Activated effector memory CD4-positive, alpha-beta T cell treated with anti-CD3 and anti-CD28 coated beads, Interleukin-2, amount 50 U/mL, for 16 hours (primary cell): ENCODE results near the gene NKD1.

Experiments
- DNase-seq: peaks from one replicate; pipeline ENCODE4 v3.0.0-alpha.2; 2020

NKD1 gene

DNA sequence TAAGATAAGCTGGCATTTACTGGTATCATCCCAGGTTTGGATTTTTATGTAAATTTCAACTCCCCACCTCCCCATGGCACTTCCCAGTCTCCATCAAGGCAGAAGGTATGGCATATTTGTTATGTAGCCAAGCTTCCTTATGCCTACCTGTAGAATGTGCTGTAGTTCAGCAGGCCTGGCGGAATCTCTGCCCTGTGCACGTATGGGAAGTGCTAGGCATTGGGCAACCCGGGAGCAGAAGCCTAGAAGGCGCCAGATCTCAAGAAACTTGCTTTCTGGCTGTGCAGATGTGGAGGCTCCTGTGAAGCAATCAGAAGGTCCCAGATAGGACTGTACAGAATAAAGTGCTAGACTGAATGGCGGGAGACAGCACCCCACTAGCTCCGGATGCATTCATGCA is 68.2 kb downstream of the NKD1 start:
- no peak for DNase-seq

DNA sequence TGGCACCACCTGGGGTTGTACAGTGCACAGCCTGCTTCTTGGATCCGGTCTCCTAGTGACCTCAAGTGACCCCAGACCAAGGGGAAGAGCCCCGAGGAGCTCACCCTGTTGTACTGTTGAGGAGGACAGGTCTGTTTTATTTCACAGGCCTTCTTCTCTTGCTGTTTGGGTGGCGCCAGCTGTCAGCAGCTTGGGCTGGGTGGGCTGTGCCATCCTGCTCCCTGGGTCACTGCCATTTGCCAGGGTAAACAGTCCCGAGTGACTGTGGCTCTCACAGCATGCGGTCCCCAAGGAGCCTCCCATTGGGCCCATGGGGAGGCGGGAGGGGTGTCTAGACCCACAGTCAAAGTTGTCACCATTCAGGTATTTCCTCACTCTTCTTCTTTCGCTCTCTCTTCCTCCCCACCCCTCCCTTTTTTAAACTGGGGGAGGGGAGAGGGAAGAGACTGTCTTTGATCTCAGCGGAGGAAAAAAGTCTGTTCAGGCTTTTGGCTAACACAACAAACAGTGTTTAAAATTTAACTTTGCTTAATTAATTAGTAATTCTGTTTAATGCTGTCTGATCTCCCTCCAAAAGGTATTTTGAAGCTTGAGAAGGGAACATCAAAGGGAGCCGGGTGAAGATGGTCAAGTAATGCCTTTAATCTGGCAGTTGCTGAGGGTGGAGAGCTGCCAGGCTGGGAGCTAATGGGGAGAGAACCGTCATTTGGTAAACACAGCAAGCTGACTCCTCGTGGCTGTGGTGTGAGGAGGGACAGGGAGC is 68.9 kb downstream of the NKD1 start:
- DNase-seq, result no peak

DNA sequence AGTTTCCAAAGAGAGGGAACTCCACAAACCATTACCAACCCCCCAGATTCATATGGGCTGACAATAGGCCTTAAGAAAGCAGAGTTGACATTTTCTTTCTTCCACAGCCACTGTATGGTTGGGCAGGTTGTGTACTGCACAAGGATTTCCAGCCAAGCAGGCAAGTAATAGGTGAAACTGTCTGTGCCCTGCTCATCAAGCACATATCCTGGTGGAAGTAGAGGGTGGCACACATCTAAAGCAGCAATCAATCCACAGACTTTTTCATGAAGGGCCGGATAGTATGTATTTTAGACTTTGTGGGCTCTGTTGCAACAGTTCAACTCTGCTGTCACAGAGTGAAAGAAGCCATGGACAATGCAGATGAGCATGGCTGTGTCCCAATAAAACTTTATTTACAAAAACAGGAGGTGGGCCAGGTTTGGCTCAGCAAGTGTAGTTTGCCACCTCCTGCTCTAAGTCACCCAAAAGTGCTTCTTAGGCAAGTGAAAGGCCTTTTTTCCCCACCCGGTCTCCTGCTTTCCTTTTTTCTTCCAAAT is 69.5 kb downstream of the NKD1 start:
- no peak for DNase-seq

DNA sequence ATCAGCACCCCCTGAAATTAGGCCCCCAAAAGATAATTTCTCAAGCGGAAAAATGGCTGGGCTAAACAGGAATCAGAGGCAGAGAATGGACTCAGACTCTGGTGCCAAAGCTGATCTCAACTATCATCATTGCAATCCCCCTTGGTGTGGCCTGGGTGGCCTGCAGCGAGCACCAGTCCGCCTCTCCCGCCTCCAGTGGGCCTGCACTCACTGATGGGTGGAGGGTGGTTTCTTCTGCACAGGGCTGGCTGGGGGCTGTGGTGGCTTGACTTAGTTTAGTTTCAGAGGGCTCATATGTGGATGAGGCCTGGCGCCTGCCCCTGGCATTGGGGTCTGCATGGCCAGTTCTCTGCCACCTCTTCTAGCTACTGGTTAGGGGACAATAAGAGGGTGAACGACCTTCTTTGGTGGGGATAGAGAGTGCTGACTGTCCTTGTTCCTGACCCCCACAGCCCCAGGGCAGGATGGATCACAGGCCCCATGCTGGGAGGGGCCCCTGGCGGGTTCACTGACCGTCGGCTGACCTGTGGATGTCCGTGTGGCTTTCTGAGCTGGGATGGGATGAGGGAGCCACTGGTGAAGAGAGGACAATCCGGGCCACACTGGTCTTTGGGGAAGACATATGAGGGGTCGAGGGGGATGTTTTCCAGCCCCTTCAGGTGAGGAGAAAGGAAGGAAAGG is 70.2 kb downstream of the NKD1 start:
- no peak for DNase-seq

DNA sequence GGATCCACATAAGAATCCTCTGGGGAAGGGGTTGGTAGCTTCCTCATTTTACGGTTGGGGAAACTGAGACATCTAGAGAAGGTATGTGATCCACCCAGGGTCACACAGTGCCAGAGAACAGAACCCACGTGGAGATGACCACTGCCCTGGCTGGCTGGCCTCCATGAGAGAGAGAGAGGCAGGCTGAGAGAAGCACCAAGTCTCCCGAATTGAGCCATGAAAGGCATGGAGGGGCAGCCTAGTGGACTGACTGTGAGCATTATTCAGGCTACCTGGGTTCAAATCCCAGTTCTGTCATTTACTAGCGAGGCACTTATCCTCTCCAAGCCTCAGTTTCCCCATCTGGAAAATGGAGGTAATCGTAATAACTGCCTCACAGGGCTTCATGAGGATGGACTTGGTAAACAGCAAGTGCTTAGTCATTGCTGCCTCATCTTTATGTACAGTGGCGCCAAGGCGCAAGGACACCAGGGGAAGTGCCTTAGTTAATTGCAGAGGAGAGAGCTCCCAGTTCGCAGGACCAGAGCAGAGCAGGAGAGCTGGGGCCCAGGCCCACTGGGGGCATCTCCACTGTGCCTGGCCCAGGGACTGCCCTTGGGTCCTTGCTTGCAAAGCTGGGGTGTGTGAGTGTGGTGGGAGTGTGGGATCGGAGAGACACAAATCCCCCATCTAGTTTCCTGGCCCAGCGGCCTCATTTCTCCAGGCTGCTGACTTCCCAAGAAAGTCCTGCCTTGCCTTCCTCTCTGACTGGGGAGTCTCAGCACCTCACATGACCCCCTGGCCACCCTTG is 71.7 kb downstream of the NKD1 start:
- no peak for DNase-seq

DNA sequence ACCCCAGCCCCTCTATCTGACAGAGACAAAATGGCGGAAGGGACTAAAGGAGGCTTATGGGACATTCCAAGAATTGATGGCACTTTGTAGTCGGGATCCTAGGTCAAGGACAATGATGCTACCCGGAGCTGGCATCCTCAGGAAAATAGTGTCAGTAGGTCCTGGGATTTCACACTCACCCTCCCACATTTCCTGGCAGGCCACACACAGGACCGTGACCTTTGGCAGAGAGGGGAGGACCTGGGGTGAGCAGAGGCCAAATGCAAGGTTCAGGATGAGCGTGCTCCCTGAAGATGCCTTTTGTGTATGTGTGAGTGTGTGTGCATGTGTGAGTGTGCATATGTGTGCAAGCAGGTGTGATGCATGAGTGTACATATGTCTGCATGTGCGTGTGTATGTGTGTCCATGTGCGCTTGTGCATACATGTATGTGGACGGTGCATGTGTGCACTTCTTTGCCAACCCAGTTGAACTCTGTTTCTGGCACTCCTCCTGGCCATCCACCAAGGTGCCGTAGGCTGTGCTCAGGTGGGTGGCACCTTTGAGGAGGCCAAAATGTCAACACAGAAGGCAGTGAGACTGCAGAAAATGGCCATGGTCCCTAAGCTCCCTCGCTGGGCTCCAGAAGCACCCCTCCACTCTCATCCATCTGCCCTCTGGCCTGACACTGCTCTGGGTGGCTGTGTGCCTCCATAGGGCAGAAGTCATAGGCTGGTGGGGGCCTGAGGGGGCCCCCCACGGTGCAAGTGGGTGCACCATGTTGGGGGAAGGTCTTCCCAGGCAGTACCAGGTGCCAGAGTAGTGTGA is 72.7 kb downstream of the NKD1 start:
- DNase-seq, result no peak

DNA sequence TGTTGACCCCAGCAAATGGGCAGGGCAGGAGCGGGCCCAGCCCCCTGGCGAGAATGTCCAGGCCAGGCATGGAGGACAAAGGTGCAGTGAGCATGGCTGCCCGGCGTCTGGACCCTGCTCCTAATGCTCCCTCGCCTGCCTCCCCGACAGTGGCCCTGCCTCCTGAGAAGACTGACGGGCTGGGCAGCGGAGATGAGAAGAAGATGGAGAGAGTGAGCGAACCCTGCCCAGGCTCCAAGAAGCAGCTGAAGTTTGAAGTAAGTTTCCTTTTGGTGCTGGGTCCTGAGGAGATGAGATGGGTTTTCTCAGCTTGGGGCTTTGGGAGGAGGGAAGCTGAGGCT is 73.2 kb downstream of the NKD1 start:
- DNase-seq, result no peak

DNA sequence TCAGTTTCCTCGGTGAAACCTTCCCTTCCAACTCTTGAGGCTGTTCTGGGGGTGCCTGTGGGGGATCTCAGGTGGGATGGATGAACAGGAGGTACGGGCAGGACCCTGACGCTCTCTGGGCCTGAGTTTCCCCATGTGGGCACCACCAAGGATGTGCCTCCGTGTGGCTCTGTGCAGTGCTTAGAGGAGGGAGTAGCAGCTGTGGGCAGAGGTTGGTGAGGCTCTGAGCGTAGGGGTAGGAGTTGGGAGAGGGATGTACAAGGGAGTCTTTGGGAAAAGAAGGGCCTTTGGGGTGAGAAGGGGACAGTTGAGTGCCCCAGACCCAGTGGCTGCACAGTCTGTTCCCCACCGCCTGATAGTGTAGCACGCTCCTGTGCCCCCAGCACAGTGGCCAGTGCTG is 73.8 kb downstream of the NKD1 start:
- DNase-seq, result no peak

DNA sequence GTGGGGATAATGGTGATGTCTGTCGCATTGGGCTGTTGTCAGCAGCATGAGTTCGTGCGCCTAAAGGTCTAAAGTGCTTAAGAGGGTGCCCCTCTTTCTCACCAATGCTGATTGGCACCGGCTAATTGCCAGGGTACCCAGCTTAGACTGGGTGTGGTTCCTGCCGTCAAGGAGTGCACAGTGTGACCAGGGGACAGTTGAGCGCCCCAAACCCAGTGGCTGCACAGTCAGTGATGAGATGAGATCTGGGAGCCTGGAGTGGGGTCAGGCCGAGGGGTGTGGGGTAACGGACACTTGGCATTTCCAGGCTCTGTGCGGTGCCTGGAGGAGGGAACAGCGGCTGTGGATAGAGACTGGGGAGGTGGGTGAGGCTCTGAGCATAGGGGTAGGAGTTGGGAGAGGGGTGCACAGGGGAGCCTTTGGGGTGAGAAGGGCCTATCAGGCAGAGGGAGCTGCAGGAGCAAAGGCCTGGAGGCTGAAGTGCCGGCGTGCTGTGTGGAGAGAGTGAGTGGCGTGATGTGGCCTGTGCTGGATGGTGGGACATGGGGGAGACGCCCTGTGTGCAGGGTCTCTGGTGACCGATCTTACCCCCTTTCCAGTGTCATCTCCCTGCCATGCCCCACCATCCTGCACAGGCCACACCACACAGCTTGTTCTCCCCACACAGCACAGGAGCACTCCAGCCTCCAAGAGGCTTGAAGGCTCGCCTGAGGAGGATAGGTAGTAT is 74.6 kb downstream of the NKD1 start:
- no peak for DNase-seq

DNA sequence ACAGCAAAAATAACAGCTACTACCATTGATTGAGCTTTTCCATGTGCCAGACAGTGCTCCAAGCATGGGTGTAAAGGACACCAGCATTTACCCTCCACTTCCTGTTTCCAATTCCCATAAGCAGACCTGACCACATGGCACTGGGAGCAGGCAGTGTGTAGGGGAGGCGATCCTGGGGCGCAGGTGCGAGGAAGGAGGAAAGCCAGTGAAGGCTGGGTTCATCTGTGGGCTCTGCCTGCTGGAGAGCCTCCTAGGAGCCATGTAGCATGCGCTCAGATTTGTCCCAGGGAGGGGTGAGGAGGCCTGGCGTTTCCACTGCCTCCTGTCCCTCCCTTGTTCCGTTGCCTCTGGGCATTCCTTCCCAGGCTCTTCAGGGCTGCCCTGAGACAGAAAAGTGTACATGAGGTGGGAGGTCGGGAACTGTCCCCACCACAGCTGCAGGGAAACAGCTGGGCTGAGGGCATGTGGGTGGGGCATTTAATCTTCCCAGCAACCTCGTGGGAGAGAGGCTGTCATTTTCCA is 76.3 kb downstream of the NKD1 start:
- DNase-seq, result no peak

DNA sequence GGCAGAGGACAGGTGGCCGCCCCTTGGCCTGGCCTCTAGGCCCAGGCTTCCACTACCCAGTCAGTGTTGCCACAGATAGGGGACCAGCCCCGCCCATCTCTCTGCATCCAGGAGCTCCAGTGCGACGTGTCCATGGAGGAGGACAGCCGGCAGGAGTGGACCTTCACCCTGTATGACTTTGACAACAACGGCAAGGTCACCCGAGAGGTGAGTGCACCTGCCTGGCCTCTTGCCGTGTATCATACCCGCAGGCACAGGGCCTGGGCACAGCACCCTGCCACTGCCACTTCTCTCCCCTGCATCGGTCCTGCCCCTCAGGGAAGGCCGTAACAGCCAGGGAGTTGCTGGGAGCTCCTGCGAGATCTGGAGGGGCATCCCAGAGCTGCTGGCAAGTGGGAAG is 77.2 kb downstream of the NKD1 start:
- DNase-seq, result no peak

DNA sequence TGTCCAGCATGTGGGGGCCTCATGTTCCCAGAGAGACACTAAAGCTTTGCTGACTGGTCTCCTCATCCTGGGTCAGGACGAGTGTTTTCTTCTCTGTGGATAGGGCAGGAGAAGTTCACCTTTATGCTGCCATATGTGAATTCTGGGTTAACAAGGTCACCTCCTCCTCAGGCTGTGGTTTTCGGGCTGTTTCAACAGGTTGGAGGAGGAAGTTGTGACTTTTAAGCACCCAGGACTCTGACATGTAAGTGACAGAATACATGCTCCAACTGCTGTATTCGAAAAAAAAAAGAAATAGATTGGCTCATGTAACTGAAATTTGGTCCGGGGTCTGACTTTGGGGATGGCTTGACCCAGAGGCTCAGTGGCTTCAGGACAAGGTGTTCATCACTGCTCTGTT is 78.7 kb downstream of the NKD1 start:
- no peak for DNase-seq

DNA sequence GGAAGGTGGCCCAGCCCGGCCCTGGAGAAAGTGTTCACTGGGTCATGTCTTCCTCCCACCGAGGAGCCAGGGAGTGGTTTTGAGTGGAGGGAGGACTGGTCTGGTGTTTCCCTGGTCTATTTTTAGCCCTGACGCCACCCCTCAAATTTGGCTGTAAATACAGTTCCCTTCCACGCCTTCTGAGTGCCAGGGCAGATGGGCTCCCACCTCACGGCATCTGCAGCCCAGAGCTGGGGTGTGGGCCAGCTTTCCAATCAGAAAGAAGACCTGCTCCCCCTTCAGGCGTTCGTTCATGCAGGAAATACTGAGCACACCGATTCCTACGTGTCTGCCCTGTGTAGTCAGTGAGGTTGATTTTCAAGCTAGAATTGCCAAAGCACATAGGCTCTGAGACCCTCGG is 79.2 kb downstream of the NKD1 start:
- peak; percentile 68 for DNase-seq

DNA sequence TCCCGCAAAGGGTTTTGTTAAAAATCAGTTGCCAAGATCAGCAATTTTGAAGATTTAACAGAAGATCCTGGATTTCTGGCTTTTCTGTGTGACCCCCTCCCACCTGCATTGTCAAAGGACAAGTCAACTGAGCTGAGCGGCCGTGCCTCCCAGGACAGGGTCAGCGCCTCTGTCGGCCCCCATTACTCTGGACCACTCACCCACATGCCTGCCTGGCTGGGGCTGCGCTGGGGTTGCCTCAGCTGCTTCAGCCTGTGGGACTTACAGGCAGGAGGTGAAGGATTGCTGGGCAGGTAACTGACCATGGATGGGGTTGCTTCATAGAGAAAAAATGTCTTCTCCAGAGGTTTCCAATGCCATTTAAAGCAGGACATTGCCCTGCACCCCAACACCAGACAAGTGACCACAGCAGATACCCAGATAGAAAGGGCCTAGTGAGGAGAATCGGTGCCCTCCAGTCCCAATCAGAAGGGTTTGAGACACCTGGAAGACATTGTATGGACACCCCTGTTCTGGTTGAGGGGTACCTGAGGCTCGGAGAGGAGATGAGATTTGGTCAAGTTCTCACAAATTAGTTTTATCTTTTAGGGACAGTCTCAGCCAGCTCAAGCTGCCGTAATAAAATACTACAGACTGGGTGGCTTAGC is 80.1 kb downstream of the NKD1 start:
- DNase-seq, result no peak

DNA sequence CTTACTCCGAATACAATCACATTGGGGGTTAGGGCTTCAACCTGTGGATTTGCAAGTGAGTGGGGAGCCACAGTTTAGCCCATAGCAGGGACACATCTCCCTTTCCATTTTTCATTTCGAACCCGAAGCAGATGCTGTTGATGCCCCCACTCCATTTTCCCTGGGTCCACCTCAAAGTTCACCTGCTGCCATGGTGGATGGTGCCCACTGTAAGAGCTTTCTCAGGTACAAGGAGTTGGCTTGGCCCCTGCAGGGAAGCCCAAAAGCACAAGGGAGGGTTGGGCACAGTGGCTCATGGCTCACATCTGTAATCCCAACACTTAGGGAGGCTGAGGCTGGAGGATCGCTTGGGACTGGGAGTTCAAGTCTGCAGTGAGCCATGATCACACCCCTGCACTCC is 81.1 kb downstream of the NKD1 start:
- DNase-seq, result no peak

DNA sequence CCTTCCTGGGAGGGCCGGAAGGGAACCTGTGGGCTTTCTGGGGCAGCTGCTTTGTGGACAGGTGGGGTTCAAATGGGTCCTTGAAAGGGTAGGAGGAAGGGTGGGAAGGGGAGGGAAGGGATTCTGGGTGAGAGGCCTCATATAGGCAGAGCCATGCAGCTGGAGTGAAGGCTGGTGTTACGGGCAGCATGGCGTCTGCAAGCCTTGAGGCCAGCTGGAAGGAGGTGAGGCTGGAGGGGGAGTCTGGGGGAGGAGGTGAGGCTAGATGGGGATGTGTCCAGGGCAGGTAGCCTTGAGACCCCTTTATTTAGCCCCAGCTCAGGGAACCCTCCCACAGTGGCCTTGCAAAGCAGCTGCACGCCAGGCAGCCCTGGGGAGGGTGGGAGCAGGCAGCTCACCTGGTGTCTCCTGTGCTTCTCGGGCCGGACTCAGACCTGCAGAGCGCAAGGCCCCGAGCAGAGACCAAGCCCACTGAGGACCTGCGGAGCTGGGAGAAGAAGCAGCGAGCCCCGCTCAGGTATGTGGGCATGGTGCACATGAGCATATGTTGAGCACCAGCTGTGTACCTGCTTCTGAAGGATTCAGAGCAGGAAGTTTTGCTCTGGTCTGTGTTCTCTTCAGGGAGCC is 82.3 kb downstream of the NKD1 start:
- no peak for DNase-seq

DNA sequence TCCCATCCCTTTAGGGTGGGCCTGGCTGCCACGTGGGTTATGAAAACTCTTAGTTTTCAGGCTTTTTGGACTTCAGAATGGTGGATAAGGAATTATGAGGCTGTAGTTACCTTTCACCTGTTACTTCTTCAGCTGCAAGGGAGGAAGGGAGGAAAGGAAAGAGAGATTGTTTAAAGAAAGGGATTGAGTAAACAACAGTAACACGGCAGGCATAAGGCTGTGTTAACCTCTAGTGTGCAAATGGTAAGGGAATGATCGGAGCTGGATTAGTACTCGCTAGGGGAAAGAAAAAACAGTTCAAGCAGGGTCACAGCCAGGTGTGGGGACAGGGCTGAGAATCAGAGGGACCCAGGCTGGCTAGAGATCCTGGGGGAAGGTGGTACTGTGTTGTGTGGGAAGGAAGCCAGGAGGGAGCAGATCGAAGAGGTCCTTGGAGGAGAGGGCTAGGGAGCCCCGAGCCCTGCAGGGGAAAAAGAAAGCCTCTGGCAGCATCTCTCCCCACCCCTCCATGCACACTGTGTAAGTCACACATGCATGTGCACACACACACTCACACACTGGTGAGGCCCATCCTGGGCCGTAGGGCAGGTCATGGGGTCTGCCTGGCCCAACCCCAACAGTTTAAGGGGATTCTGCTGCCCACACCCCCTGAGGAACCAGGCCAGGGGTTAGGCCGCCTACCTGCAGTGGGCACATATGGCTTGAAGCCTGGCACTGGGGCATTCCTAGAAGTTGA is 83.2 kb downstream of the NKD1 start:
- DNase-seq, result no peak

DNA sequence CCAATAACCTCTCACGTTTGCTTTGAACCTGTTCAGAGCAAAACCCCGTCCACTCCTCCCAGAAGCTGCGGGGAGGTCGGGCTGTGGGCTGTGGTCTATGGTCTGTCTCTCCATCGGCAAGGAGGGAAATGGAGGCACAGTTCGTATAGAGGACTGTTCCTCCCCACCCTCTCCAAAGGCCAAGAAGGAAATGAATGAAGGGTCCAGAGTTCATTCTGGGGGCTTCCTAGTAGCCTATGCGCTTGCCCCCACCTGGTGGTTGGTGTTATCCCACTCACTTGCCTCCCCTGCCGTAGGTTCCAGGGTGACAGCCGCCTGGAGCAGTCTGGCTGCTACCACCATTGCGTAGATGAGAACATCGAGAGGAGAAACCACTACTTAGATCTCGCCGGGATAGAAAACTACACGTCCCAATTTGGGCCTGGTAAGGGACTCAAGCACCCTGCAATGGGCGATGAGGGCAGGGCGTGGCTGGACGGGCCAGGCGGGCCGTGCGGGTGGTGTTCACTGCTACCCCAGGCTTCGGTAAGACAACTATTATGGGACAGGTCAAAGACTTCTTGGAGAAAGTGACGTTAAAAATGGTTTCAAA is 83.9 kb downstream of the NKD1 start:
- DNase-seq, result no peak

DNA sequence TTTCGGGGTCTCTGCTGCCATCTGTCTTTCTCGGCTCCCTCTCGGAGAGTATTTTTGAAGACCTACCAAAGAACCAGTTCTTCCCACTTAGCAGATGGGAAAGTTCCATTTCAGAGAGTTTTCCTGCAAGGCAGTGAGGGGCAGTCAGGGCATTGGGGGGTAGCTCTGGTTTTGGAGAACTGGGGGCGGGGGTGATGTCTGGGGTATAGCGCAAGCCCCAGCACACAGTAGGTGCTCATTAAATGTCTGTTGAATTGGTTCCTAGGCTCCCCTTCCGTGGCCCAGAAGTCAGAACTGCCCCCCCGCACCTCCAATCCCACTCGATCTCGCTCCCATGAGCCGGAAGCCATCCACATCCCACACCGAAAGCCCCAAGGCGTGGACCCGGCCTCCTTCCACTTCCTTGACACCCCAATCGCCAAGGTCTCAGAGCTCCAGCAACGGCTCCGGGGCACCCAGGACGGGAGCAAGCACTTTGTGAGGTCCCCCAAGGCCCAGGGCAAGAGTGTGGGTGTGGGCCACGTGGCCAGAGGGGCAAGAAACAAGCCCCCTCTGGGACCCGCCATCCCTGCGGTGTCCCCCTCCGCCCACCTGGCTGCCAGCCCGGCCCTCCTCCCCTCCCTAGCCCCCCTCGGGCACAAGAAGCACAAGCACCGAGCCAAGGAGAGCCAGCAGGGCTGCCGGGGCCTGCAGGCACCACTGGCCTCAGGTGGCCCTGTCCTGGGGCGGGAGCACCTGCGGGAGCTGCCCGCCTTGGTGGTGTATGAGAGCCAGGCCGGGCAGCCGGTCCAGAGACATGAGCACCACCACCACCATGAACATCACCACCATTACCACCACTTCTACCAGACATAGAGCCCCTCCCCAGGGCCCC is 85.0 kb downstream of the NKD1 start:
- no peak for DNase-seq
